IPS DF 6.9 (cell line): Measurements from ENCODE around the gene STIMATE.

ENCODE experiments used
- DNase-seq: peaks from one replicate; pipeline ENCODE4 v3.0.0-alpha.2; 2013; ENCODE audit warnings: low read depth, low spot score
- H3K27ac ChIP-seq: one replicate; pipeline ENCODE4 v1.5.1; 2013; ENCODE audit warnings: low read length, control low read depth
- H3K27me3 ChIP-seq: 2 replicates; pipeline ENCODE4 v1.6.1; 2013; ENCODE audit warnings: mild to moderate bottlenecking, low read length; ENCODE audit not compliant: control insufficient read depth, insufficient read depth
- H3K36me3 ChIP-seq: 2 replicates; pipeline ENCODE4 v1.6.1; 2013; ENCODE audit warnings: low read length; ENCODE audit not compliant: control insufficient read depth, insufficient read depth
- H3K4me1 ChIP-seq: 2 replicates; pipeline ENCODE4 v1.6.1; 2013; ENCODE audit warnings: low read length; ENCODE audit not compliant: control insufficient read depth, insufficient read depth
- H3K4me3 ChIP-seq: 2 replicates; pipeline ENCODE4 v1.5.1; 2013; ENCODE audit warnings: mild to moderate bottlenecking, low read length
- H3K9me3 ChIP-seq: 2 replicates; pipeline ENCODE4 v1.6.1; 2013; ENCODE audit warnings: low read length, inconsistent platforms; ENCODE audit not compliant: control insufficient read depth, insufficient read depth
- WGBS: extraction: QIAGEN DNeasy Blood & Tissue Kit; methylation state at CpG from one replicate; pipeline ENCODE4 v1.1.7; 2013; ENCODE audit warnings: mixed read lengths, missing lambda C conversion rate; ENCODE audit not compliant: insufficient read length, insufficient coverage; 5-methylcytosine and 5-hydroxymethylcytosine counted together

STIMATE gene

DNA sequence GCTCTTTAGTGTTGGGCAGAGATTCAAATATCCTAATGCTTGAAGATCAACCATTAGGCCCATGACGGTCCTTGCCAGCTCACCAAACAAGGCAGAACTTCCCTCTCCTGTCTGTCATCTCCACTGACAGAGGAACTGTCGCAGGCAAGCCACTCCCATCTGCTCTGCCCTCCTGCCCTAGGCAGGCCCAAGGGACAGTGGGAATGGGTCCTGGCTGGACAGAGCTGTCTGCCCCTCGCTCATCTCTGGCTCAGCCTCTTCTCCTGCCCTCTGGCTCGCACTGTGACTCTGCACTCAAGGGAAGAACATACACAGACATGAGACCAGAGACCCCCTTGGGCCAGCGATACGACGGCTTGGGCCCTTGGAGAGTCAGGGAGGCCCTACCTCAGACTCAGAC lies 54.9 kb downstream of the STIMATE start:
- H3K27ac ChIP-seq, result no peak overlapping the region
- no peaks in the 10 kb centered on the region for H3K27me3 ChIP-seq
- H3K4me1 ChIP-seq, result no peaks in the 10 kb centered on the region
- no peaks in the 10 kb centered on the region for H3K9me3 ChIP-seq
- no CpG with 5 or more reads among the region's 7 CpGs for WGBS
- no peak overlapping the region for H3K4me3 ChIP-seq
- H3K36me3 ChIP-seq, result no peaks in the 10 kb centered on the region; the same call in 1 of the 2 replicates
- DNase-seq, result no peak

DNA sequence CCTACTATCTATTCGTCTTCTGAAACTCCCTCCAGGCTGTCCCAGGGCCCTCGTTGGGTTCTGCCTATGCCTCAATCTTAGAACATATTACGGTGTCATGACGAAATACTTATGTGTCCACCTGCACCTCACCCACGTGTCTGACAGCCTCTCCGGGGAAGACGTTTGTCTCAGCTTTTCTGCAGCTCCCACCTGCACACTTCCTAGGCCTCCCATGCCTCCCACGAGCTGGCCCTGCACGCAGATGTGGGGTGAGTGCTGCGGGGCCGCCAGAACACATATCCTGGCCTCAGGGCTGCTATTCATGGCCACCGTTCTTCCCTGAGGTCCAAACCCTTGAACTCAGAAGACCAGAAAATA lies 55.4 kb downstream of the STIMATE start:
- Histone ChIP-seq H3K4me3 (no peak overlapping the region), H3K36me3 (no peaks in the 10 kb centered on the region; the same call in 1 of the 2 replicates), H3K27ac (no peak overlapping the region), H3K27me3 (no peaks in the 10 kb centered on the region), H3K4me1 (no peaks in the 10 kb centered on the region), H3K9me3 (no peaks in the 10 kb centered on the region)
- no CpG with 5 or more reads among the region's 12 CpGs for WGBS
- no peak for DNase-seq

DNA sequence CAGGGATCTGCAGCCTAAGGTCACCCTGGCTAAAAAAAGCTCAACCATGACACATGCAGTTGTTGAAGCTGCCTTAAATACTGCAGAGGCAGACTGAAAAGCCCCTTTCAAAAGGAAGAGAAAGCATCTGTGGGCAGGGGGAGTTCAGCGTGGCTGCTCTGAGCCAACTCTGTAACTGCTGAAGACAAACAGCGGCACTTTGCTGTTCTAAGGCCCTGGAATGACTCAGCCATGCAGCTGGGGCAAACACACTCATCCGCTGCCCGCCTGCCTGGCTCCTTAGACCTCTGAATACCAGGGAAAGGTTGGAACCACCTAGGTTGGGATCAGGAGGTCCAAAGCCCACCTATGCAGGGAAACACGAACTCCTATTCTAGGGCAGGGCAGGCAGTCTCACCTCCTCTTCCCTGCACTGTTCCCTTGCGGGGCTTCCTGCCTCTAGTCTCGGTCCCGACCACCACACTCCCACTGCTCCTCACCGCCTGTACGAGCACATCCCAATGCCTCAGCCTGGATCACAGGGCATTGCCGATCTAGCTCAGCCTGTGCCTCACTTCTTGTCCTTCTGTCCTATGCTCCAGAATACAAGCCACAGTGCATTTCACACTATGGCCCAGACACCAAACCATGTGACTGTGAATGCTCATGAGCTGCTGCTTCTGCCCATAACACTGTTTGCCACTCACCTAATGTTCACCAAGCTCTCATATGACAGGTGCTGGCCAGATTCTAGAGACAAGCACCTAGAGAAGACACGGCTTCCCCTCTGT lies 56.0 kb downstream of the STIMATE start:
- H3K4me1 ChIP-seq, result no peaks in the 10 kb centered on the region
- DNase-seq, result no peak
- WGBS, result no CpG with 5 or more reads among the region's 12 CpGs

DNA sequence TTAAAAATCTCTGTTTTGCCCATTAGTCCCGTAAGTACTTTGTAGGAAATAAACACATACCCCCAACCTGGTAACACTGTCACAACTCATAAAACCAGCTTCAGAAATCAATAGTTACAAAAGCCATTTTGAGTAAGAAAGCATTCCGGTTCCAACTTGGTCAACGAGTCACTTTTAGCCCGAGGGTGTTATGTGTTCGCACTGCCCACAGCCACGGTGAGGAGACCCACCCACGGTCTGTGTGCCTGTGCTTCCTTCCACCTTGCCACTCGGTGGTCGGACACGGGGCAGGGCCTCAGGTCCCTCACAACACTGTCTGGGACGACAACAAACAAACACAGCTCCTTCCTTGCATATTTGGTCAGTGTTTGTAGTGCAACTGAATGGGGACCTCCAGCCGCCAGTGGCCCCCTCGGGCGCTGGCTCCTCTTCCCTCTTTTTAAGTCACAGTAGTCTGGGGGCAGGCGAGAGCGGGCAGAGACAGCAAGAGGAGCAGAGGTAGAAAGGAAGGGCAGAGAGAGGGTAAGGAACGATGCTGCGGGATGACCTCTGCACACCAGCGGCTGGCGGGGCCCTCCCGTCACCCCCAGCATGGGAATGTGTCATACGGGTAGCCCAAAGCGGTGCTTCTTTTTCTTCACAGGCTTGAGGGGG lies 57.3 kb downstream of the STIMATE start:
- no CpG with 5 or more reads among the region's 23 CpGs for WGBS
- no peaks in the 10 kb centered on the region for H3K27me3 ChIP-seq
- H3K4me1 ChIP-seq, result no peaks in the 10 kb centered on the region
- H3K36me3 ChIP-seq, result no peaks in the 10 kb centered on the region; the same call in 1 of the 2 replicates
- H3K27ac ChIP-seq, result no peak overlapping the region
- H3K9me3 ChIP-seq, result no peaks in the 10 kb centered on the region
- no peak for DNase-seq
- H3K4me3 ChIP-seq, result no peak overlapping the region

More for the DNA sequence above, 56.0 kb downstream of the STIMATE start:
- Histone ChIP-seq H3K9me3 (no peaks in the 10 kb centered on the region), H3K27ac (no peak overlapping the region), H3K36me3 (no peaks in the 10 kb centered on the region; the same call in 1 of the 2 replicates), H3K4me3 (no peak overlapping the region), H3K27me3 (no peaks in the 10 kb centered on the region)

DNA sequence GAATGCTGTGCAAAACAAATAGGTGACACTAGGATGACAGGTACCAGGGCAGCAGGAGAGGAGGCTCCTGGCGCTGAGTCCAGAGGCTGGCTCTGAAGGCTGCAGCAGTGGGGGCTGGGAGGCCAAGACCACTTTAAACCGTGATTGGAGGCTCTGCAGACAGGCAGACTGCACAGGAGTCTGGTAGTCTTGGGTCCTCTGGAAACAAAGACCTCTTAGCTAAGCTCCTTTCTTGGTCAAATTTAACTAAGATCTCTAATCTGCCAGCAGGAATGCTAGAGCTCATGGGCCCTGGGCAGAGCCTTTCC lies 58.1 kb downstream of the STIMATE start:
- WGBS, result no CpG with 5 or more reads among the region's 2 CpGs
- Histone ChIP-seq H3K27me3 (no peaks in the 10 kb centered on the region), H3K27ac (no peak overlapping the region), H3K9me3 (no peaks in the 10 kb centered on the region), H3K36me3 (no peaks in the 10 kb centered on the region; the same call in 1 of the 2 replicates), H3K4me3 (no peak overlapping the region), H3K4me1 (no peaks in the 10 kb centered on the region)
- no peak for DNase-seq

DNA sequence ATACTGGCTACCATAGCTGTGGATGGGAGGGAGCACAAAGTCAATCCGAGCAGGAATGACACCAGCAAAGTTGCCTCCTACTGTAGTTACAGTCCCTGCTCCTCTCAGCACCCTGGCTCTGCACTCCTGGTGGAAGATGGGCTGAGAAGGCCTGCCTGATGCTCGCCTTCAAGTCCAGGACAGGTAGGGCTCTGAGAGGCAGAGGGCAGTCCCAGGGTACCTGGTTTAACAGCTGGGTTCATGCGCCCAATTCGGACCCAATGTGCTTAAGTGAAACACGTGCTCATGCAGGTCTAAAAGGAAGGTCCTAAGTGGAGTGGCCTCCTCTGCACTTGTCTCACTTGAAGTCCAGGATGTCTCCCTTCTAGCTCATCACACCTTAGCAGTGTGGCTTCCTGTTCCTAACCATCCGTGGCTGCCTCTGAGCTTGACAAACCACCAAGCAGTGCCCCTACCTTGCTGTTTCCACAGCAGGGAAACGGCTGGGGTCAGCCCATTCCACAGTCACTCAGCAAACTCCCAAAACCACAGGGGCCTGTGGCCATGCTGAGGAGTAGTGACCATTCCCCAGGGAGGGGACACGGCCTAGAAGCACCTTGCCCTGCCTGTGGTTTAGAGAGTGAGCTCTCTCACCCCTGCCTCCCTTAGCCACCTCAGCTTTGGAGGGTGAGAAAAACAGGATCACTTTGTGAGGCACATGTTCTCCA lies 58.6 kb downstream of the STIMATE start:
- no peak overlapping the region for H3K27ac ChIP-seq
- no peak overlapping the region for H3K4me3 ChIP-seq
- no peaks in the 10 kb centered on the region for H3K27me3 ChIP-seq
- H3K36me3 ChIP-seq, result no peaks in the 10 kb centered on the region; the same call in 1 of the 2 replicates
- H3K4me1 ChIP-seq, result no peaks in the 10 kb centered on the region
- DNase-seq, result no peak
- WGBS, result no CpG with 5 or more reads among the region's 8 CpGs
- no peaks in the 10 kb centered on the region for H3K9me3 ChIP-seq

DNA sequence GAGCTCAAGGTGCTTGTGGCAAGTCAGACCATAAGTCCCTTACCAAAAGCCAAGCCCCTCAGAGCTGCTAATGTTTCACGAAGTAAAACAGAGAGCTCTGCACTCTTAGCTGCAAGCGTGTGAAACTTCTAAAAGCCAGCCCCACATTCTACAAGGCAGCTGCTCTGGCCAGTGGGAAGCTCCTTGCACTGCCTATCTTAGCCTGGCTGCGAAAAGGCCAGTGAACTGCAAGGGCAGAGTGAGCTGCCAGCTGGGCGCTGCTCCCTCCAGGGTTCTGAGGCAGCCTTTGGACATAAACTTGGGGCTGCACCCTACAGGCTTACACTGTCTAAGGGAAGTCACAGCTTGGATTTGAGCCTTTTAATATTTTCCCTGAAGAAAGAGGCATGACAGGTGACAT lies 60.4 kb downstream of the STIMATE start:
- no peaks in the 10 kb centered on the region for H3K4me1 ChIP-seq

DNA sequence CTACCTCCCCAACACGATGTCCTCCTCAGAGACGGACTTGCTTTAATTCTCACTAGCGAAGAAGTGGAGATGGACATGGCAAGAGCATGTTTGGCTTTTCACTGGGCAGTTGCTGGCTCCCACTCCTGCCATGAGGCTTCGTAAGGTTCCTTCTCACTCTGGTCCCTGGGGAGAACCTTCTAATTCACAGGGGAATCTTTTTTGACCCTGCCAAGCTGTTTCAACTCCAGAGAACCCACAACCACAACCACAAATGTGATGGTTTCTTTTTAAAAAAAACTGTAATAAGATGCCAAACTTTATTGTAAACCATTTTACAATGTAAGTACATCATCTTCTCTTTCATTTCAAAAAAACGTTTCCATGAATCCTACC lies 60.9 kb downstream of the STIMATE start:
- Histone ChIP-seq H3K27me3 (no peaks in the 10 kb centered on the region), H3K9me3 (no peaks in the 10 kb centered on the region), H3K4me3 (no peak overlapping the region), H3K36me3 (no peaks in the 10 kb centered on the region), H3K4me1 (no peaks in the 10 kb centered on the region), H3K27ac (no peak overlapping the region)
- DNase-seq, result no peak
- 100% methylated on average over 1 of the region's 5 CpGs for WGBS

More for the DNA sequence above, 60.4 kb downstream of the STIMATE start:
- H3K36me3 ChIP-seq, result no peaks in the 10 kb centered on the region; the same call in 1 of the 2 replicates
- no peak overlapping the region for H3K4me3 ChIP-seq
- DNase-seq, result no peak
- no CpG with 5 or more reads among the region's 4 CpGs for WGBS
- H3K9me3 ChIP-seq, result no peaks in the 10 kb centered on the region
- H3K27me3 ChIP-seq, result no peaks in the 10 kb centered on the region
- no peak overlapping the region for H3K27ac ChIP-seq

DNA sequence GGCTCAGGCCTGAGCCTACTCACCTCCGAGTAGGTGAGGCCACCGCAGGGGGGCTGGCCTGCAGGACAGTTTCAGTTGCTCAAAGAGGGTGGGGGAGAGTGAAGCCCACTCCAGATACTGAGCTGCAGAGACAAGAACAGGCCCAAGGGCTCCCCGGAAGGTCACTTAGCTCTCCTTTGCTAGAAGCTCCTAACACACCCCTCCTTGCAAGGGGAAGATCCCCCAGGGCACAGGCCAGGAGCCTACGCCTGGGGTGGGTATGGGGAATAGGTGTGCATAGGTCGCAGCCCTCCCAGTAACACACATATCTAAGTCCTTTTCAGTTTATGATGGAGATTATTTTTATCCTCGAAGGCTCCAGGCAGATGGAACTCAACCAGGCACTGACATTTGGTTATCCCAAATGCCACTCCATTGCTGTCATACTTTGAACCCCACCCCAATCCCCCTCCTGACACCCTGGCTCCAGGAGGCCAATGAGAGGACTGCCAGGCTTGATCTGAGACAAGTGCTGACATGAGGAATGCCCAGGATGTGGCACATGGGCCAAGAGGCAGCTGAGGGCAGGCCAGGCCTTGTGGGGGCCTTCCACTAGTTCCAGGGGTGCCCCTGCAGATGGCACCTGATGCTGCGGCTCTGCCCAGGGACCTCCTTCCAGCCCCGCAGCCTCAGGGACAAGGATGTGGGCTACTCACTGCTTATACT lies 61.4 kb downstream of the STIMATE start:
- H3K4me3 ChIP-seq, result no peak overlapping the region
- no peaks in the 10 kb centered on the region for H3K27me3 ChIP-seq
- no peak overlapping the region for H3K27ac ChIP-seq
- H3K36me3 ChIP-seq, result no peaks in the 10 kb centered on the region
- no peak for DNase-seq
- no CpG with 5 or more reads among the region's 8 CpGs for WGBS
- H3K4me1 ChIP-seq, result no peaks in the 10 kb centered on the region
- H3K9me3 ChIP-seq, result no peaks in the 10 kb centered on the region

DNA sequence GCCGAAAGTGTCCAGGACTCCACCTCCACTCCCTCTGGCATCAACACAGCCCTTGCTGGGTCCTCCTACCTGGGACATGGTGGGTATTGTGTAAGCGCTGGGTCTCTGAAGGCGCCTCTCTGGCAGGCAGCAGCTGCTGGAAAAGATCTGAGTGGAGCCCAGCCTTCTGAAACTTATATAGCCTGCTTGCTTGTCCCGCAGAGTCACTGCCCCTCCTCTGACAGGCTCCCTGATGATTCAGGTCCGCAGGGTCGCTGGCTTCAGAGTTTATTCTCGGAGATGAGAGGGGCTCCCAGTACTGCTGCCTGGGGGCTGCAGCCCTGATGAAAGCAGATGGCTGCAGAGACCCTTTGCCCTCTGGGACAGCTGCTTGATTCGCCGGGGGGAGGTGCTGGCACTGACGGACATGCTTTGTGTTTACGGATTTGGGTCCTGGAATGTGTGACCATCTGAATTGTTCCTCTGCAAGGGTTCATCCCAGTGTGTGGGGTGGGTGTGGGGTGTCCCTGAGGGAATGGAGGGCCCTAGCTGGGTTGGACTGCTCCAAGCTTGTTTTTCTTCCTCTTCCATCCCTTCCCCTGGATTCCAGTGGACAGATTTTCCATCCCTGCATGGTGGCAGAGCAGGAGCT lies 62.4 kb downstream of the STIMATE start, which contains the start of gene MUSTN1:
MUSTN1 (minus strand) TSS at position 149 of the 631 bp plus-strand sequence; CDS start at position 78, 71 bp downstream.
- WGBS, result no CpG with 5 or more reads among the region's 11 CpGs
- no peak for DNase-seq
- Histone ChIP-seq H3K27ac (no peak within 1 kb of the TSS), H3K4me1 (no peaks in the 10 kb centered on the region), H3K4me3 (no peak within 1 kb of the TSS), H3K27me3 (no peaks in the 10 kb centered on the region), H3K9me3 (no peaks in the 10 kb centered on the region), H3K36me3 (no peaks in the 10 kb centered on the region)
